Neural crest cell (in vitro differentiated cells): ENCODE data around the gene SMG7. TPM values are rescaled to one million over a fixed set of nuclear protein-coding genes. Genes with fewer than 3 reads are reported as not detected.
A peak's percentile ranks its signal among the peaks of the same experiment; 100 is the strongest.

ENCODE experiments used
- DNase-seq: peaks from one replicate; pipeline ENCODE4 v3.0.0; 2021; ENCODE audit warnings: low read depth, mixed read lengths, low spot score
- H3K27ac Mint-ChIP-seq: one replicate; pipeline ENCODE4 v1.8.0; 2021; ENCODE audit warnings: mild to moderate bottlenecking, mixed read lengths; ENCODE audit not compliant: unreplicated experiment
- H3K27me3 Mint-ChIP-seq: 2 replicates; pipeline ENCODE4 v1.8.0; 2021; ENCODE audit warnings: low read depth, mild to moderate bottlenecking, mixed read lengths
- H3K36me3 Mint-ChIP-seq: 2 replicates; pipeline ENCODE4 v1.8.0; 2021; ENCODE audit warnings: low read depth, mild to moderate bottlenecking, mixed read lengths
- H3K4me1 Mint-ChIP-seq: 2 replicates; pipeline ENCODE4 v1.8.0; 2021; ENCODE audit warnings: mixed read lengths
- H3K4me3 Mint-ChIP-seq: one replicate; pipeline ENCODE4 v1.8.0; 2021; ENCODE audit warnings: mild to moderate bottlenecking, mixed read lengths
- H3K9me3 Mint-ChIP-seq: 2 replicates; pipeline ENCODE4 v1.8.0; 2021; ENCODE audit warnings: mixed read lengths
- total RNA-seq: library from RNA; stranded (reverse); gene quantifications from 2 replicates; pipeline ENCODE4 v1.2.1, GENCODE V29; 2021
- TF ChIP-seq, protein P1 (sequence below): fragments of 200-600 bp; sonication (generic); conservative IDR thresholded peaks from 2 replicates; pipeline ENCODE4 v1.5.0; 2021; ENCODE audit warnings: antibody characterized with exemption, mild to moderate bottlenecking

SMG7 gene
- total RNA-seq, 1 donor from 2014 or later: 72.4 TPM

DNA sequence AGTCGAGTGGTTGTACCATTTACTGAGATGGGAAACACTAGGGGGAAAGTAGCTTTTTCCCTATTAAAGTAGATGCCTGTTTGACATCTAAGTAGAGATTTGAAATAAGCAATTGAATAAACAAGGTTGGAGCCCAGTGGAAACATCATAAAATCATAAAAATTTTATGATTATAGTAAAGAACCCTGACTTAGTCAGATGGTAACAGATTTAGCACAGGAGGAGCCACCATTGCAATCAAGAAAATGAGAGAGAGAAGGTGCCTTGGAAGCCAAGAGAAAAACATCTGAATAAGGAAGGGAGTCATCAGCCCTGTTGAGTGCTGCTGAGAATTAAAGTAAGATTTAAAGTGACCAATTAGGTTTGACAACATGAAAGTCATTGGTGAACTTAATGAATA lies 49.8 kb downstream of the SMG7 start:
- Mint-ChIP-seq H3K9me3 (no peaks in the 10 kb centered on the region), H3K27ac (no peak overlapping the region), H3K4me3 (no peak overlapping the region), H3K36me3 (peaks cover 9% of the 10 kb centered on the region), H3K27me3 (no peaks in the 10 kb centered on the region), H3K4me1 (no peaks in the 10 kb centered on the region)
- TF ChIP-seq, protein P1, sequence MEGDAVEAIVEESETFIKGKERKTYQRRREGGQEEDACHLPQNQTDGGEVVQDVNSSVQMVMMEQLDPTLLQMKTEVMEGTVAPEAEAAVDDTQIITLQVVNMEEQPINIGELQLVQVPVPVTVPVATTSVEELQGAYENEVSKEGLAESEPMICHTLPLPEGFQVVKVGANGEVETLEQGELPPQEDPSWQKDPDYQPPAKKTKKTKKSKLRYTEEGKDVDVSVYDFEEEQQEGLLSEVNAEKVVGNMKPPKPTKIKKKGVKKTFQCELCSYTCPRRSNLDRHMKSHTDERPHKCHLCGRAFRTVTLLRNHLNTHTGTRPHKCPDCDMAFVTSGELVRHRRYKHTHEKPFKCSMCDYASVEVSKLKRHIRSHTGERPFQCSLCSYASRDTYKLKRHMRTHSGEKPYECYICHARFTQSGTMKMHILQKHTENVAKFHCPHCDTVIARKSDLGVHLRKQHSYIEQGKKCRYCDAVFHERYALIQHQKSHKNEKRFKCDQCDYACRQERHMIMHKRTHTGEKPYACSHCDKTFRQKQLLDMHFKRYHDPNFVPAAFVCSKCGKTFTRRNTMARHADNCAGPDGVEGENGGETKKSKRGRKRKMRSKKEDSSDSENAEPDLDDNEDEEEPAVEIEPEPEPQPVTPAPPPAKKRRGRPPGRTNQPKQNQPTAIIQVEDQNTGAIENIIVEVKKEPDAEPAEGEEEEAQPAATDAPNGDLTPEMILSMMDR: no peak
- no peak for DNase-seq

DNA sequence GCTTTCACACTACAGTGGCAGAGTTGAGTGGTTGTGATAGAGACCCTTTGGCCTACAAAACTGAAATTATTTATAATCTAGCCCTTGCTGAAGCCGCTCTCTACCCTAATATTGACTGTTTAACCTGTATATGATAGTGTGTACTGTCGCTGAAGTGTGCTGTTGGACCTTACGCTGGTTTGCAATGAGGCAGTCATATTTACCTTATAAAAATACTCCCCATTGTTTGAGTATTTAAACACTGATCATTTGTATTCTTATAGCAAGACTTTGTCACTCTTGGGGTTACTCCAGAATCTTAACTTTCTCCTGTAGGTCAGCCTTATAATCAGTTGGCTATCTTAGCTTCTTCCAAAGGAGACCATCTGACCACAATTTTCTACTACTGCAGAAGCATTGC lies 56.3 kb downstream of the SMG7 start:
- Mint-ChIP-seq H3K36me3 (peaks cover 6% of the 10 kb centered on the region), H3K9me3 (no peaks in the 10 kb centered on the region), H3K4me1 (no peaks in the 10 kb centered on the region), H3K27ac (no peak overlapping the region), H3K4me3 (no peak overlapping the region), H3K27me3 (no peaks in the 10 kb centered on the region)
- no peak for DNase-seq
- TF ChIP-seq, protein P1: no peak

DNA sequence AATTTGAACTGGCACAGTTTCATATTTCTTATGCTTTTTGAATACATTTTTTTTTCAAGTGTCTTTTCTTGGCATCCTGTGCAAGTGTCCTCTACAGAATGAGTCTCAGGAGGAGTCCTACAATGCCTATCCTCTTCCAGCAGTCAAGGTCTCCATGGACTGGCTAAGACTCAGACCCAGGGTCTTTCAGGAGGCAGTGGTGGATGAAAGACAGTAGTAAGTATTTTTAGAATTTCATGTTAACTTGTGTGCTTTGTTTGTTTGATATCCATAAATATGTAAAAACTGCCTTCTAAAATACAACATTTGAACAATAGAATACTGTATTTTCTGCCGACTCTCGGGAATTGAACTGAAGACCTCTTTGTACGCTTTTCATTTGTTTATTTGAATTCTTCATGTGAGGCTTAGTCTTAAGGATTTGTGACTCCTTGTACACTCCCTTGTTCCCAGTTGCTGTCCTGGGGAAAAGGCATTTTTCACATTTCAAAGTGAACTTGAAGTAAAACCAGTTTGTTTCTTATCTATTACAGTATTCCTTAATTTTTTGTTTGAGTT lies 61.4 kb downstream of the SMG7 start:
- Mint-ChIP-seq H3K9me3 (no peaks in the 10 kb centered on the region), H3K4me3 (no peak overlapping the region), H3K27me3 (no peaks in the 10 kb centered on the region), H3K36me3 (peaks cover 16% of the 10 kb centered on the region), H3K27ac (no peak overlapping the region), H3K4me1 (peaks cover 3% of the 10 kb centered on the region)
- TF ChIP-seq, protein P1: no peak
- DNase-seq: no peak

DNA sequence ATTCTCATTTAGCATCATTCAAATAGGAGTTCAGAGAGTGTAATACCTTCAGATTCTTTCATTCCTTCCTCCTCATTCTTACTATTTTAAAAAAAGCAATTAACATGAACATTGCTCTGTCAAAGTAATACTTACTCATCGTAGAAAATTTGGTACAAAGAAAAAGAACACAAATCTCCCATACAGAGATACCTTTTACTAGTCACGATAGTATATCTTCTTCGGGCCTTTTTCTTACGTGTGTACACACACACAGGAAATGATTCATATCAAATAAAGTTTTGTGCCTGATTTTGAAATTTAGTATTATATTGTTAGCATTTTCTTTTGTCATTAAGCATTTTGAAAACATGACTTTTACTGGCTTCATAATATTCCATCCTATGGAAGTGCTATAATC lies 65.1 kb downstream of the SMG7 start:
- H3K4me3 Mint-ChIP-seq: no peak overlapping the region
- no peak for DNase-seq
- peaks cover 3% of the 10 kb centered on the region for H3K4me1 Mint-ChIP-seq
- TF ChIP-seq, protein P1: no peak
- no peaks in the 10 kb centered on the region for H3K9me3 Mint-ChIP-seq
- peaks cover 20% of the 10 kb centered on the region for H3K36me3 Mint-ChIP-seq
- no peak overlapping the region for H3K27ac Mint-ChIP-seq
- no peaks in the 10 kb centered on the region for H3K27me3 Mint-ChIP-seq

DNA sequence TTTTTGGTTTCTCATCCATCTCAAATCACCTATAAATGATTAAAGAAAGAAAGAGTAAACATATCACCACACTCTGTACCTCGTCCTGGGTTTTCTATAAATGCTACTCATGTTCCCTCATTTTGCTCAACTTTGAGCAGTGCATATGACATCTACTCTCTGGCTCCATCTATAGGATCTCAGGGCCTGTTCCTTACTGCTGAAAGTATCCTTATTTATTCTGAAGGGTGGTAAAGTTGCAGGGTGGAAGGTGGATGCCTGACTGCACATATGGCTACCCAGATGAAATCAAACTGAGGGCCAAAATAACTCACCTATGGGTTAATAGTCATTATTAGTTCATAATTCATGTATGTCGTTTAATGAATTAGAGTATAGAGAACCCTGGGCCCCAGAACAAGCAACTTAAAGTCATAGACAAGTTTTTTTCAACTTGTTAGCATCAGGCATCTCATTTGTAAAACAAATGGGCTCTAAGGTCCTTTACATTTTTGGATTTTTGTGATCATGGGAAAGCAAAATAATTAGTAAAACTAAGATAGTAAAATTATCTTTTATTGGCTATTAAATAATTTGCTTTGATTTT lies 71.4 kb downstream of the SMG7 start:
- Mint-ChIP-seq H3K36me3 (peaks cover 3% of the 10 kb centered on the region), H3K27ac (no peak overlapping the region), H3K27me3 (no peaks in the 10 kb centered on the region), H3K9me3 (no peaks in the 10 kb centered on the region), H3K4me1 (peaks cover 15% of the 10 kb centered on the region), H3K4me3 (no peak overlapping the region)
- no peak for DNase-seq
- TF ChIP-seq, protein P1: peak; percentile 76
